DOHH2 (cell line): ENCODE measurements around the gene BBX.

Experiments used
- EZH2phosphoT487 ChIP-seq: fragments of 200-600 bp; sonication (generic); IDR thresholded peaks from 2 replicates; pipeline ENCODE4 v1.6.1; 2017; ENCODE audit warnings: borderline replicate concordance, mild to moderate bottlenecking, antibody characterized with exemption, low read length, moderate library complexity, mixed read lengths
- TF ChIP-seq, protein P1 (sequence below): fragments of 200-600 bp; sonication (generic); IDR thresholded peaks from one replicate; pipeline ENCODE4 v1.5.1; 2014; ENCODE audit warnings: antibody characterized with exemption, mild to moderate bottlenecking, low read depth, low read length; ENCODE audit not compliant: poor library complexity, severe bottlenecking

GRCh38 chr3:107847791-107848190 is 325.0 kb downstream of the BBX start:
- TF ChIP-seq, protein P1, sequence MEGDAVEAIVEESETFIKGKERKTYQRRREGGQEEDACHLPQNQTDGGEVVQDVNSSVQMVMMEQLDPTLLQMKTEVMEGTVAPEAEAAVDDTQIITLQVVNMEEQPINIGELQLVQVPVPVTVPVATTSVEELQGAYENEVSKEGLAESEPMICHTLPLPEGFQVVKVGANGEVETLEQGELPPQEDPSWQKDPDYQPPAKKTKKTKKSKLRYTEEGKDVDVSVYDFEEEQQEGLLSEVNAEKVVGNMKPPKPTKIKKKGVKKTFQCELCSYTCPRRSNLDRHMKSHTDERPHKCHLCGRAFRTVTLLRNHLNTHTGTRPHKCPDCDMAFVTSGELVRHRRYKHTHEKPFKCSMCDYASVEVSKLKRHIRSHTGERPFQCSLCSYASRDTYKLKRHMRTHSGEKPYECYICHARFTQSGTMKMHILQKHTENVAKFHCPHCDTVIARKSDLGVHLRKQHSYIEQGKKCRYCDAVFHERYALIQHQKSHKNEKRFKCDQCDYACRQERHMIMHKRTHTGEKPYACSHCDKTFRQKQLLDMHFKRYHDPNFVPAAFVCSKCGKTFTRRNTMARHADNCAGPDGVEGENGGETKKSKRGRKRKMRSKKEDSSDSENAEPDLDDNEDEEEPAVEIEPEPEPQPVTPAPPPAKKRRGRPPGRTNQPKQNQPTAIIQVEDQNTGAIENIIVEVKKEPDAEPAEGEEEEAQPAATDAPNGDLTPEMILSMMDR: no peak
- TF ChIP-seq EZH2phosphoT487: no peak
